CD4-positive, CD25-positive, alpha-beta regulatory T cell (primary cell): ENCODE results near the gene ANKRD27. TPM values are rescaled to one million over a fixed set of nuclear protein-coding genes. Genes with fewer than 3 reads are reported as not detected.
"Not testable (repeated sequence)": the region's sequence is repeated elsewhere in the genome, so short reads cannot be mapped to it uniquely, and the experiment has no call there.

Experiments used
- ATAC-seq, 2 donors: fragments of 150-1000 bp; cut with Tn5 transposase; one replicate each; pipeline ENCODE4 v1.10.0; 2021; ENCODE audit warnings: low read depth in 2 of 2, moderate number of reproducible peaks in 2 of 2, moderate library complexity in 1 of 2
- DNase-seq, 3 donors: peaks; one replicate each; pipeline versions ENCODE4 v3.0.0 to v3.0.0-alpha.2; 2012 to 2022; ENCODE audit warnings: mixed read lengths in 1 of 3
- H3K27ac ChIP-seq: one replicate; pipeline ENCODE4 v1.7.0; 2013; ENCODE audit warnings: mild to moderate bottlenecking, low read length; ENCODE audit not compliant: insufficient read depth, poor library complexity, severe bottlenecking
- H3K27me3 ChIP-seq: one replicate; pipeline ENCODE4 v1.7.0; 2013; ENCODE audit warnings: low read length; ENCODE audit not compliant: control insufficient read depth, insufficient read depth
- H3K36me3 ChIP-seq: one replicate; pipeline ENCODE4 v1.7.0; 2013; ENCODE audit warnings: mild to moderate bottlenecking, low read length, moderate library complexity; ENCODE audit not compliant: control insufficient read depth, insufficient read depth
- H3K4me1 ChIP-seq: 2 replicates; pipeline ENCODE4 v1.7.0; 2013; ENCODE audit warnings: mild to moderate bottlenecking, low read length; ENCODE audit not compliant: insufficient read depth, control insufficient read depth, poor library complexity, severe bottlenecking
- H3K4me3 ChIP-seq: one replicate; pipeline ENCODE4 v1.7.0; 2013; ENCODE audit warnings: low read depth, mild to moderate bottlenecking, low read length, moderate library complexity
- H3K9me3 ChIP-seq, 2 experiments: 1 replicate in 1 of 2; 2 replicates in 1 of 2; pipeline ENCODE4 v1.7.0; 2013; ENCODE audit warnings: low read length in 2 of 2, mild to moderate bottlenecking in 1 of 2, moderate library complexity in 1 of 2; ENCODE audit not compliant: control insufficient read depth in 2 of 2
- H3K27ac Mint-ChIP-seq, 3 donors: one replicate each; pipeline ENCODE4 v1.8.0; 2020 to 2022; ENCODE audit warnings: mild to moderate bottlenecking in 3 of 3, mixed read lengths in 3 of 3, moderate library complexity in 2 of 3
- H3K27me3 Mint-ChIP-seq: one replicate; pipeline ENCODE4 v1.8.0; 2022; ENCODE audit warnings: mild to moderate bottlenecking, mixed read lengths
- H3K36me3 Mint-ChIP-seq: one replicate; pipeline ENCODE4 v1.8.0; 2020; ENCODE audit warnings: mixed read lengths
- H3K4me1 Mint-ChIP-seq, 4 donors: one replicate each; pipeline ENCODE4 v1.8.0; 2020 to 2022; ENCODE audit warnings: mixed read lengths in 4 of 4, mild to moderate bottlenecking in 1 of 4
- H3K4me3 Mint-ChIP-seq, 4 donors: one replicate each; pipeline ENCODE4 v1.8.0; 2020 to 2022; ENCODE audit warnings: mild to moderate bottlenecking in 4 of 4, mixed read lengths in 4 of 4, moderate library complexity in 3 of 4
- H3K9me3 Mint-ChIP-seq, 7 donors: one replicate each; pipeline ENCODE4 v1.8.0; 2020 to 2022; ENCODE audit warnings: mixed read lengths in 7 of 7, mild to moderate bottlenecking in 3 of 7, moderate library complexity in 2 of 7
- polyA plus RNA-seq, 4 donors: library from polyadenylated mRNA; unstranded; fragments of 300-500 nt; fragmentation: Illumina TruSeq; gene quantifications; one replicate each; pipeline ENCODE4 v1.2.3, GENCODE V29; 2021
- total RNA-seq: library from RNA; stranded (reverse); gene quantifications from one replicate; pipeline ENCODE4 v1.2.3, GENCODE V29; 2022

The ANKRD27 gene
- total and polyA plus RNA-seq, 5 donors from 2014 or later: 17.2 to 39.0 (median 19.7) TPM

DNA sequence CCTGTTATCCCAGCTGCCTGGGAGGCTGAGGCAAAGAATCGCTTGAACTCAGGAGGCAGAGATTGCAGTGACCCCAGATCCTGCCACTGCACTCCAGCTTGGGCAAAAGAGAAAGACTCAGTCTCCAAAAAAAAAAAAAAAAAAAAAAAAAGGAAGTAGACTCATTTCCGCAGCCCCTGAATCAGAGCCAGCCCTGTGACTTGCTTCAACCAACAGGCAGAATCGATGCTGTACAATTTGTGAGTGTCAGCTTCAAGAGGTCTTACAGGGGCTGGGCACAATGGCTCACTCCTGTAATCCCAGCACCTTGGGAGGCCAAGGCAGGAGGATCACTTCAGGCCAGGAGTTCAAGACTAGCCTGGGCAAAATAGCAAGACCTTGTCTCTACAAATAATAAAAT, 12.8 kb downstream of the ANKRD27 start:
- ATAC-seq (no peak), DNase-seq (no peak)
- Histone ChIP-seq H3K36me3 (peaks cover 29% of the 10 kb centered on the region), H3K27me3 (no peaks in the 10 kb centered on the region), H3K27ac (no peak overlapping the region), H3K9me3 (no peaks in the 10 kb centered on the region), H3K4me3 (no peak overlapping the region), H3K4me1 (no peaks in the 10 kb centered on the region)
- Mint-ChIP-seq H3K27ac (no peak overlapping the region), H3K4me1 (peaks cover 3 to 28% (median 10%) of the 10 kb centered on the region in 4 donors), H3K9me3 (no peaks in the 10 kb centered on the region), H3K36me3 (peaks cover 10% of the 10 kb centered on the region), H3K4me3 (no peak overlapping the region), H3K27me3 (no peaks in the 10 kb centered on the region)

DNA sequence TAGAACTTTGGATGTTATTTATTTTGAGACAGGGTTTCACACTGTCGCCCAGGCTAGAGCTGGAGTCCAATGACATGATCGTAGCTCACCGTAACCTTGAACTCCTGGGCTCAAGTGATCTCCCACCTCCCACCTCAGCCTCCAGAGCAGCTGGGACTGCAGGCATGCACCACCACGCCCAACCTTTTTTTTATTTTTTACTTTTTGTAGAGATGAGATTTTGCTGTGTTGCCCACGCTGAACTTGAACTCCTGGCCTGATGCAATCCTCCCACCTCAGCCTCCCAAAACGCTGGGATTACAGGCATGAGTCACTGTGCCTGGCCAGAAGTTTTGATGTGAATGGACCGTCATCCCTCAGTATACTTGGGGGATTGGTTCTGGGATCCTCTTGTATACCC, 13.7 kb downstream of the ANKRD27 start:
- no peak overlapping the region for H3K27ac ChIP-seq
- DNase-seq (no peak), ATAC-seq (no peak)
- H3K9me3 ChIP-seq: no peaks in the 10 kb centered on the region
- H3K4me1 ChIP-seq: no peaks in the 10 kb centered on the region
- no peaks in the 10 kb centered on the region for H3K27me3 ChIP-seq
- peaks cover 25% of the 10 kb centered on the region for H3K36me3 ChIP-seq
- H3K27ac Mint-ChIP-seq: no peak overlapping the region
- peaks cover 3 to 28% (median 10%) of the 10 kb centered on the region in 4 donors for H3K4me1 Mint-ChIP-seq
- H3K4me3 ChIP-seq: no peak overlapping the region
- H3K27me3 Mint-ChIP-seq: no peaks in the 10 kb centered on the region
- H3K36me3 Mint-ChIP-seq: peaks cover 9% of the 10 kb centered on the region
- H3K9me3 Mint-ChIP-seq: no peaks in the 10 kb centered on the region
- no peak overlapping the region for H3K4me3 Mint-ChIP-seq

DNA sequence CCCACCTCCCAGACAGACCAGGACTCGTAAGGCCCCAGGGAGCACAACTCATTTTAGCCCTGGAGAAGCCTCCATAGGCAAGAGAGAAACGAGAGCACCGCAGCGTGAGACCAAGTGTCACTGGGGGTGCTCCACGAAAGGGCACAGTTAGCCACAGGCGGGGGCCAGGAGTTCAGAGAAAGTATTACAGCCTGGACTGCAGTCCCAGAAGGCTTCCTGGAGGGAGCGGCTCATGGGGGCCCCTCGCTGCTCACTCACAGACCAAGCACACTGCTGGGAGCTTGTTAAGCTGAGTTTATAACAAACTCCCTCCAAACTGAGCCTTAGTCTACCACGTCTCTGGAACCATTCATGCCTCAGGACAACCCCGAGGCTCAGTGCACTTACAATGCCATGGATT, 16.5 kb downstream of the ANKRD27 start:
- Mint-ChIP-seq H3K36me3 (peaks cover 9% of the 10 kb centered on the region), H3K27me3 (no peaks in the 10 kb centered on the region), H3K4me3 (no peak overlapping the region), H3K27ac (no peak overlapping the region), H3K4me1 (peaks cover 0 to 21% (median 10%) of the 10 kb centered on the region in 4 donors), H3K9me3 (no peaks in the 10 kb centered on the region)
- Histone ChIP-seq H3K9me3 (no peaks in the 10 kb centered on the region), H3K4me1 (no peaks in the 10 kb centered on the region), H3K27ac (no peak overlapping the region), H3K4me3 (no peak overlapping the region), H3K36me3 (peaks cover 34% of the 10 kb centered on the region), H3K27me3 (no peaks in the 10 kb centered on the region)
- no peak for DNase-seq
- ATAC-seq: no peak

DNA sequence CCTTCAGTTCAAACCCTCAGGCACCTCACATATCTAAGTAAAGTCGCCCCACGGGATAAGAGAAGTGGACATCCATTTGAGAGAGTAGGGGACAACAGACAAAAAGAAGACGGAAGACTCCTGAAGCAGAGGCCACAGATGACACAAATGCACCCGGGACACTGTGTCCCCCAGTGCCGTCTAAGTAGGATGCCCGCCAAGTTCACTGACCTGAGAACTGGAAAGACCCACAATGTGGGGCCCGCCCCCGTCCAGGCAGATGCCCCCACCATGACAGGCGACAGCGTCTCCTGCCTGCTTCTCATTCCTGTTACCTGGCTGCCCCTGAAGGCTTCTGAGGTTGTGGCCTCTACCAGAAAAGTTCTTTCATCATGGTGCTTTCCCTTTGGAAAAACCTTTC, 16.9 kb downstream of the ANKRD27 start:
- no peaks in the 10 kb centered on the region for H3K27me3 ChIP-seq
- H3K4me1 ChIP-seq: no peaks in the 10 kb centered on the region
- Mint-ChIP-seq H3K27me3 (no peaks in the 10 kb centered on the region), H3K36me3 (peaks cover 12% of the 10 kb centered on the region), H3K4me1 (peaks cover 0 to 22% (median 10%) of the 10 kb centered on the region in 4 donors), H3K9me3 (no peaks in the 10 kb centered on the region), H3K4me3 (no peak overlapping the region), H3K27ac (no peak overlapping the region)
- H3K27ac ChIP-seq: no peak overlapping the region
- H3K4me3 ChIP-seq: no peak overlapping the region
- peaks cover 38% of the 10 kb centered on the region for H3K36me3 ChIP-seq
- no peak for ATAC-seq
- H3K9me3 ChIP-seq: no peaks in the 10 kb centered on the region
- no peak for DNase-seq

DNA sequence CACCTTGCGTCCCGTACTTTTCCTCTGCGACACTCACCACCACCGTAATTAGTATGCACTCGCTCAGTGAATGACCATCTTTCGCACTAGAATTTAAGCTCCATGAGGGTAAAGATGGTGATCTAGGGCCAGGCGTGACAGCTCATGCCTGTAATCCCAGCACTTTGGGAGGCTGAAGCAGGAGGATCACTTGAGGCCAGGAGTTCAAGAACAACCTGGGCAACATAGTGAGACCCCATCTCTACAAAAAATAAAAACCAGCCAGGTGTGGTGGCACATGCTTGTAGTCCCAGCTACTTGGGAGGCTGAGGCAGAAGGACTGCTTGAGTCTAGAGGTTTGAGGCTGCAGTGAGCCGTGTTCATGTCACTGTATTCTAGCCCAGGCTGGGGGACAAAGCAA, 18.6 kb downstream of the ANKRD27 start:
- not testable (repeated sequence) for H3K27ac Mint-ChIP-seq, H3K27ac ChIP-seq, H3K9me3 Mint-ChIP-seq, ATAC-seq, H3K4me3 Mint-ChIP-seq, DNase-seq, H3K4me3 ChIP-seq, H3K27me3 Mint-ChIP-seq, H3K9me3 ChIP-seq, H3K27me3 ChIP-seq, H3K4me1 ChIP-seq
- Mint-ChIP-seq H3K36me3 (peaks cover 12% of the 10 kb centered on the region), H3K4me1 (peaks cover 0 to 17% (median 7%) of the 10 kb centered on the region in 4 donors)
- H3K36me3 ChIP-seq: peaks cover 38% of the 10 kb centered on the region

DNA sequence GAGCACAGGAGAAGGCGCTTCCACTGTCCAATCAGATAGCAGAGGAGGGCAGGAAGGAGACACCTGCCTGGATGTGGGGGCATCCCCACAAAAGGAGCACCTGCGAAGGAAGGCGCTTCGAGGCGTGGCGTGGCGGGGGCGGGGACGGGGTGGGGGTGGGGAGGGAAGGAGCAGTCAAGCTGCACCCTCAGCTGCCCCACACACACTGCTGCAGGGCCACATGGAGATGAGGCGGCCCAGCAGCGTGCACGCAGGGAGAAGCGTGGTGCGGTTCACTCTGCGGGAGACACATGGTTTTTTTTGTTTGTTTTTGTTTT, 21.4 kb downstream of the ANKRD27 start:
- Histone ChIP-seq H3K27me3 (no peaks in the 10 kb centered on the region), H3K27ac (no peak overlapping the region), H3K9me3 (no peaks in the 10 kb centered on the region), H3K36me3 (peaks cover 49% of the 10 kb centered on the region), H3K4me3 (no peak overlapping the region), H3K4me1 (no peaks in the 10 kb centered on the region)
- no peaks in the 10 kb centered on the region for H3K27me3 Mint-ChIP-seq
- H3K36me3 Mint-ChIP-seq: peaks cover 19% of the 10 kb centered on the region
- H3K4me3 Mint-ChIP-seq: no peak overlapping the region
- no peak overlapping the region for H3K27ac Mint-ChIP-seq
- no peak for DNase-seq
- H3K4me1 Mint-ChIP-seq: peaks cover 0 to 9% (median under 1%) of the 10 kb centered on the region in 4 donors
- ATAC-seq: no peak
- H3K9me3 Mint-ChIP-seq: no peaks in the 10 kb centered on the region

DNA sequence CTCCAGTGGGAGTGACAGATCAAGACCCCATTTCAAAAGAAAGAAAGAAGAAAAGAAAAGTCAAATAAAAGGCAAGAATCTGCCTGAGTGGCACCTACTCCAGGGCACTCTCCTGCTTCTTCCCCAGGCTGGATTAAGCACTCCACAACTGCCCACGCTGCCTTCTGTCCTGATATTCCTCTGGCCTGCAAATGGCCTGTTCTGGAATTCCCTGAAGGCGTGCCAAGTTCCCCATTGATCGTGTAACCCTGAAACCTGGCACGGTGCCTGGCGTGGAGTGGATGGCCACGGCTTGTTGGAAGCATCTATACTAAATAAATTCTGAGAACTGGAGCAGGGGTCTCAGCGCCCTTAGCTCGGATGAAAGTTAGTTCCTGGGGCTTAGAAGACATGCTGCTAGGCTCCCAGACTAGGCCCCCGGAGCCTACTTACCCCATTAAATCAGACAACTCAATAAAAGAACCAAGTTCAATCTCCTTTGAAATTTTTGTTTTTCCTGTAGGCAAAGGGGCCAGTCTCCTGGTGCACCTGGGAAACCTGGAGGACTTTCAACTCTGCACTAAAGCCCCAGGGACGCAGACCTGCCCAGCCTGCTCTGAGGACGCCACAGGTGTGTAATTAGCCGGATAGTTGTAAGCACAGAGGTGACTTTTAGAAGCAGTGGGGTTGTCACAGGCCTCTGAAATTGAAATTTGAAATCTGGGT, 21.9 kb downstream of the ANKRD27 start:
- peaks cover 50% of the 10 kb centered on the region for H3K36me3 ChIP-seq
- no peak overlapping the region for H3K4me3 ChIP-seq
- ATAC-seq: no peak
- DNase-seq: no peak
- H3K36me3 Mint-ChIP-seq: peaks cover 19% of the 10 kb centered on the region
- H3K9me3 Mint-ChIP-seq: no peaks in the 10 kb centered on the region
- H3K4me1 ChIP-seq: no peaks in the 10 kb centered on the region
- H3K4me1 Mint-ChIP-seq: peaks cover 0 to 12% (median under 1%) of the 10 kb centered on the region in 4 donors
- H3K9me3 ChIP-seq: no peaks in the 10 kb centered on the region
- no peaks in the 10 kb centered on the region for H3K27me3 Mint-ChIP-seq
- H3K27ac ChIP-seq: no peak overlapping the region
- no peaks in the 10 kb centered on the region for H3K27me3 ChIP-seq
- no peak overlapping the region for H3K4me3 Mint-ChIP-seq
- no peak overlapping the region for H3K27ac Mint-ChIP-seq

DNA sequence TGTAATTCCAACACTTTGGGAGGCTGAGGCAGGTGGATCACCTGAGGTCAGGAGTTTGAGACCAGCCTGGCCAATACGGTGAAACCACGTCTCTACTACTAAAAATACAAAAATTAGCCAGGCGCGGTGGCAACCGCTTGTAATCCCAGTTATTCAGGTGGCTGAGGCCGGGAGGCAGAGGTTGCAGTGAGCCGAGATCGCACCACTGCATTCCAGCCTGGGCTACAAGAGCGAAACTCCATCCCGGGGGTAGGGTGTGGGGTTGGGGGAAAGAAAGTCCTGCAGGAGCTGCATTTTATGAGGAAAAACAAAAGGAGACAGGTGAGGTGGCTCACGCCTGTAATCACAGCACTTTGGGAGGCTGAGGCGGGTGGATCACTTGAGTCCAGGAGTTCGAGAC, 22.6 kb downstream of the ANKRD27 start:
- not testable (repeated sequence) for H3K27me3 Mint-ChIP-seq, H3K27ac Mint-ChIP-seq, H3K9me3 Mint-ChIP-seq, DNase-seq, H3K27me3 ChIP-seq, ATAC-seq, H3K4me3 Mint-ChIP-seq, H3K4me3 ChIP-seq, H3K27ac ChIP-seq, H3K4me1 ChIP-seq, H3K9me3 ChIP-seq
- H3K36me3 ChIP-seq: peaks cover 52% of the 10 kb centered on the region
- H3K36me3 Mint-ChIP-seq: peaks cover 22% of the 10 kb centered on the region
- peaks cover 0 to 20% (median 3%) of the 10 kb centered on the region in 4 donors for H3K4me1 Mint-ChIP-seq
